Neural progenitor cell (in vitro differentiated cells): Measurements from ENCODE around the gene THRB.

ENCODE experiments used
- EZH2 ChIP-seq: fragments of 200-600 bp; sonication (generic); IDR thresholded peaks from 2 replicates; pipeline ENCODE4 v1.6.1; 2017; ENCODE audit warnings: antibody characterized with exemption, mild to moderate bottlenecking, moderate library complexity
- EZH2phosphoT487 ChIP-seq: fragments of 200-600 bp; sonication (generic); IDR thresholded peaks from 2 replicates; pipeline ENCODE4 v1.6.1; 2017; ENCODE audit warnings: antibody characterized with exemption
- TF ChIP-seq, protein P1 (sequence below): fragments of 200-600 bp; sonication (generic); IDR thresholded peaks from 2 replicates; pipeline ENCODE4 v1.5.1; 2017; ENCODE audit warnings: antibody characterized with exemption, mild to moderate bottlenecking

DNA sequence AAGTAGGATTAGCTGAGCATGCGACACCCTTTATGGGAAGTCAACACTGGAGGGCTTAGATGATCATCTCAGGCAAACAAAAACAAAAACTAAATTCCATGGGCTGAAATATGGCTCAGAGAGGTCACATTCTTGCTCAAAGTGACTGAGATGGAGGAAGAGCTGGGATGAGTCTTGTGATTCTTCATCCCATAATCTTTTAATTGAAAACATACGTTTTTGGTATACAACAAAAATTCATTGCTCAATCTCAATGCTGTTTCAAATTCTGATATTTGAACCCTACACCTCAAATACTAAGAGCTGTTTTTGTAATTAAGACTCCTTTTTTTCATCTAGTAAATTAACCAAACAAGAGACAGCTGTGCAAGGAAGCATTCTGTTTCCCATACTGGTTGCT lies 292.6 kb downstream of the THRB start:
- TF ChIP-seq, protein P1, sequence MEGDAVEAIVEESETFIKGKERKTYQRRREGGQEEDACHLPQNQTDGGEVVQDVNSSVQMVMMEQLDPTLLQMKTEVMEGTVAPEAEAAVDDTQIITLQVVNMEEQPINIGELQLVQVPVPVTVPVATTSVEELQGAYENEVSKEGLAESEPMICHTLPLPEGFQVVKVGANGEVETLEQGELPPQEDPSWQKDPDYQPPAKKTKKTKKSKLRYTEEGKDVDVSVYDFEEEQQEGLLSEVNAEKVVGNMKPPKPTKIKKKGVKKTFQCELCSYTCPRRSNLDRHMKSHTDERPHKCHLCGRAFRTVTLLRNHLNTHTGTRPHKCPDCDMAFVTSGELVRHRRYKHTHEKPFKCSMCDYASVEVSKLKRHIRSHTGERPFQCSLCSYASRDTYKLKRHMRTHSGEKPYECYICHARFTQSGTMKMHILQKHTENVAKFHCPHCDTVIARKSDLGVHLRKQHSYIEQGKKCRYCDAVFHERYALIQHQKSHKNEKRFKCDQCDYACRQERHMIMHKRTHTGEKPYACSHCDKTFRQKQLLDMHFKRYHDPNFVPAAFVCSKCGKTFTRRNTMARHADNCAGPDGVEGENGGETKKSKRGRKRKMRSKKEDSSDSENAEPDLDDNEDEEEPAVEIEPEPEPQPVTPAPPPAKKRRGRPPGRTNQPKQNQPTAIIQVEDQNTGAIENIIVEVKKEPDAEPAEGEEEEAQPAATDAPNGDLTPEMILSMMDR = no peak
- TF ChIP-seq EZH2 (no peak), EZH2phosphoT487 (no peak)
